Measurements from ENCODE around the gene ANGPTL3. TPM values are rescaled to one million over a fixed set of nuclear protein-coding genes. Genes with fewer than 3 reads are reported as not detected.

ANGPTL3 gene
- total and polyA plus RNA-seq, 2 of the 13 experiments (the other 11 are each of a cell fraction or from before 2014, with no cell fraction given) = 0.40 to 0.51 TPM

- TF ChIP-seq MYPOP (CRISPR knock-in tag; IDR thresholded peaks at IDR 0.05) (peak; percentile 53; the same call in 1 of the 2 replicates), SALL2 (CRISPR knock-in tag; IDR thresholded peaks at IDR 0.05) (peak; percentile 29; the same call in 1 of the 2 replicates), SP1 (IDR thresholded peaks at IDR 0.05) (no peak), SP1 (CRISPR knock-in tag; IDR thresholded peaks at IDR 0.05) (peak; percentile 31; the same call in 1 of the 2 replicates), HOMEZ (CRISPR knock-in tag; IDR thresholded peaks at IDR 0.05; ENCODE audit: low read depth) (peak; percentile 100), GATAD2A (CRISPR knock-in tag; IDR thresholded peaks at IDR 0.05) (peak; percentile 98), MIER3 (CRISPR knock-in tag; IDR thresholded peaks at IDR 0.05; ENCODE audit: borderline replicate concordance) (peak; percentile 89; the same call in 1 of the 2 replicates), EHMT2 (IDR thresholded peaks at IDR 0.05; ENCODE audit: borderline replicate concordance, low read depth, low read length) (peak; percentile 80; the same call in 1 of the 2 replicates), ZBTB20 (CRISPR knock-in tag; IDR thresholded peaks at IDR 0.05; ENCODE audit: borderline replicate concordance, low read depth) (peak; percentile 82; the same call in 1 of the 2 replicates), ATAD3A (CRISPR knock-in tag; IDR thresholded peaks at IDR 0.05) (no peak), CEBPZ (IDR thresholded peaks at IDR 0.05; ENCODE audit: low read length) (no peak), GATAD1 (CRISPR knock-in tag; IDR thresholded peaks at IDR 0.05) (peak; percentile 74), KIAA2018 (CRISPR knock-in tag; IDR thresholded peaks at IDR 0.05; ENCODE audit: borderline replicate concordance) (no peak), ARID3A (IDR thresholded peaks at IDR 0.05; ENCODE audit: low read depth, low read length) (peak; percentile 82)
Observed at GRCh38 chr1:62621907-62622306, 24.6 kb downstream of the ANGPTL3 start (continued).
